HG02678 (cell line): ENCODE measurements around the gene ADARB2.

ENCODE experiments used
- ATAC-seq: cut with Tn5 transposase; IDR thresholded peaks from one replicate; pipeline ENCODE4 v1.9.1; 2021; ENCODE audit warnings: mild to moderate bottlenecking, moderate library complexity; ENCODE audit not compliant: unreplicated experiment

Gene ADARB2

GRCh38 chr10:1301143-1301542, 436.2 kb downstream of the ADARB2 start:
- no peak for ATAC-seq

DNA sequence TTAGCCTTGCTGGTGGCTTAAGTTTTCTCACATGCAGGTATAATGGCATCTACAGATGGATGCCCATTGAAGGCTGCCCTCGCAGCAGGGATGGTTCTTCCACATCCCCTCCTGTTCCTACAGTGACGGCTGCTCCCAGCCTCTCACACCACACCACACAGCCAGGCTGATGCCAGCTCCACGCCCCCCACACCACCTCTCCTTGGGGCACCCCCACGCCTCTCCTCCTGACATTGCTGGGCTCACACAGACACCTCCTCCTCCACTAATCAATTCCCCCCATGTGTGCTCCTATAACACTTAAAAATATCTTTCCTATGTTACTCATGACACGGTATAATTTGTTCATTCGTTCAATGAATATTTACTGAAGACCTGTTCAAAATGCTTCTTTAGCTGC, 437.1 kb downstream of the ADARB2 start:
- ATAC-seq: no peak

DNA sequence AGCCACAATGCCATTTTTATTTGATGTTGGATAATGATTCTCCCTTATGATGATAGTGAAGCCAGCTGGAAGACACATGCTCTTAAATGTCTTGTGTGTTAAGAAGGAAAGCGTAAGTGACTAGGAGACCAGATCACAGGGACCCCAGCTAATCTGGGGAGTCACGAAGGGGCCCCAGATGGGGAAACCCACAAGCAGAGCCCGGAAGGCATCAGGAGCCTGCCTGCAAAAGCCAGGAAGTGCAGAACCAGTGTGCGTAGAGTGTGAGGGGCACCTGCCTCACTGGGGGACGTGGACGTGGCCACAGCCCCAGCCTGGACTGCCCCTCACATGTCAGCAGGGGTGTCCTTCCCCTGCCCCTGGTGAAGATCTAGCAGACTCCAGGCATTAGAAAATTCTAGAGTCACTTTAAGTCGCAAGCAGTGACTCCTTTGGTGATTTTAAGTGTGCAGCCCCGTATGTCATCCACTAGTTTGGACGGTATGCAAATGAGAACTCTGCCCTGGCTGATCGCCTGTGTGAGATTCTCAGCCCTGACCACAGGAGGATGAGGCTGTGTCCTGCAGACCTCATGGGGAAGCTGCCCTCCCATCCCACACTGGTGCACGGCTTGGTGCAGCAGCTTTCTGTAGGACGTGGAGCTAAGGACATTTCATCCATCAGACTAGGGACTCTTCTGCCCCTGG, 438.1 kb downstream of the ADARB2 start:
- ATAC-seq: no peak

DNA sequence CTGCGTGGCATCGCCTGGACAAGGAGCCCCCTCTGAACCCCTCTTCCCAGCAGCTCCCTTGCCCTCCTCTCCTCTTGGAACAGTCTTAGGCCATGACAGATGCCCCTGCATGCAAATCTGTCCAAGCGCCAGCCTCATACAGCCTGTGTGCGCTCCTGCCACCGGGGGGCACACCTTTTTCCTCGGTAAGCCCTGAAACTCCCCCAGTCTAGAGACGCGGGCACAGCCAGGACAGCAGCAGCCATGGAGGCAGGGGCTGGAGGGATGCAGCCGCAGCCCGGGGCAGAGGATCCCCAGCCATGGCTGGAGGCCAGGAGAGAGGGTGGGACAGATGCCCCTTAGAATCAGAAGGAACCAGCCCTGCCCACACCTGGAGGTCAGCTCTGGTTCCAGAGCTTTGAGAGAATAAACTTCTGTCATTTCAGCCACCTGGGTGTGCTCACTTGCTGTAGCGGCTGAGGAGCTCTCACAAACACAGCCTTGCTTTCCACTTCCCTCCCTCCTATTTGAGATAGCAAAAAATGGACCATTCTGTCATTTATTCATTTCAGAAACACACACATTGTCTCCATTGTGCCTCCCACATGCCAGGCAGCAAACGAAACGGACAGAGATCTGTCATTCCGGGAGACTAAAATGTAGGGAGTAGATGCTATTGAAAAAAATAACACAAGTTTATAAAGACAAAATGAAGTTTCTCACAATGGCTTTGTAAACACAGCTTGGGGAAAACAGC, 439.6 kb downstream of the ADARB2 start:
- no peak for ATAC-seq

DNA sequence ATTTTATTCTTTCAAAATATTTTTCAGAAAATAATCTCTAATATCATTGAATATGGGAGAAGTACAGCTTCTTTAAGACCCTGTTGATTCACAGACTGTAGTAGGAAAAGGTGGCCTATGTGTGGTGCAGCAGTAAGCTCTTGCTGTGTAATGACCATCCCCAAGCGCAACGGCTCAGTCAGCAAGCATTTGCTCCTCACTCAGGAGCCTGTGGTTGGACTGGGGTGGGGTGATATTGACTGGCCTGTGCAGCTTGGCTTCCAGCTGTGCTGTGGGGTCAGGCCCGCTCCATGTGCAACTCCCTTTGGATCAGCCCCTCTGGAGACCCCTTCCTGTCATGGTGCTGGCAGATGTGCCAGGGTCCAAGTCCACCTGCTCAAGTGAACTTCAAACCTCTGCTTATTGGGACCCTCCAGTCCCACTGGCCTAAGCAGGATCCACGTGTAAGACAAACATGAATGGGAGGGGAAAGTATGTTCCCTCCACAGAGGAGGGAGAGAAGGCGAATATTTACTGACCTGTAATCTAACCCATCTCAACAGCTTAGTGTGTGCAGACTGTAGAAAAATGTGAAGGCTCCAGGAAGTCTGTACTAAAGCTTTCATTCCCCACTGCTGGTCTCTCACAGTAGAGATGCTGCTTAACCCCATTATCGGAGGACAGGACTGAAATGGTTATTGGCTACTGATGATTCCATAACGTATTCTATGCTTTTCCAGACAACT, 441.4 kb downstream of the ADARB2 start:
- ATAC-seq: no peak

DNA sequence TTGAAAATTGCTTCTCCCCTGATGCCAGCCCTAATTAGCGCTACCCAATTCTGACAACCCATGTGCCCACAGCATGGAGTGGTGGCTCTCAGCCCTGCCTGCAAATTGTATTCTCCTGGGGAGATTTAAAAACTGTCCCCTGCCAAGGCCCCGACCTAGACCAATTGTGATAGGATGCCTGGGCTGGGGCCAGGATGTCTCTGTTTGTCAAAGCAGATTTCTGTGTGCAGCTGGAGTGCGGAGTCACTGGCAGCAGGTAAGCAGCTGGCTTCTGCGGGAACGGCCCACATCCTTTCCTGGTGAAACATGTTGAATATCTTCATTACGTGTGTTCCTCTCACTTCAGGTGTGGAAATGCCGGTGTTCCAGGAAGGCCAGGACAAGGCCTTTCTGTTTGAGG, 442.6 kb downstream of the ADARB2 start:
- ATAC-seq: no peak

- ATAC-seq: no peak
Measured at GRCh38 chr10:1293636-1294435, 443.5 kb downstream of the ADARB2 start.

- ATAC-seq: no peak
Measured at GRCh38 chr10:1293157-1293556, 444.2 kb downstream of the ADARB2 start.

DNA sequence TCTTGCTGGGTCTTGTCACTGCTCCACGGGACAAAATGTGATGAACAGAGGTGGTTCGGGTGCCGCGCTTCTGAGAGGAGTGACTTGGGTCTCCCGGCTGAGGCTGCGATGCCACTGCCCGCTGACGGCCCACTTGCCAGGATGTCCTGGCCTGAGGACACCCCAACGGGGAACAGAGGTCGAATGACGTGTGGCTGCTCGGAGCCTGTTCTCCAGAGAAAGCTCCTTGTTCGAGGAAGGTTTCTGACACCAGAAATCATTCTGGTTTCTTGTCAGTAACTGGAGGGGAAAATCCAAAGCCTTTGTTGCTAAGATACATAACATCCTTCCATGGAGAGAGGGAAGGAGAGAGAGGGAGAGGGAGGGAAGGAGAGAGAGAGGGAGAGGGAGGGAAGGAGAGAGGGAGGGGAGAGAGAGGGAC, 444.7 kb downstream of the ADARB2 start:
- ATAC-seq: no peak

GRCh38 chr10:1291178-1292090, 445.9 kb downstream of the ADARB2 start:
- ATAC-seq: no peak

GRCh38 chr10:1290071-1290471, 447.3 kb downstream of the ADARB2 start:
- ATAC-seq: no peak

- no peak for ATAC-seq
Measured at GRCh38 chr10:1289591-1289990, 447.7 kb downstream of the ADARB2 start.

- ATAC-seq: no peak
Measured at GRCh38 chr10:1287971-1288401, 449.3 kb downstream of the ADARB2 start.

- ATAC-seq: no peak
Measured at GRCh38 chr10:1287487-1287886, 449.8 kb downstream of the ADARB2 start.

- no peak for ATAC-seq
Measured at GRCh38 chr10:1284076-1284475, 453.2 kb downstream of the ADARB2 start.

- no peak for ATAC-seq
Measured at GRCh38 chr10:1281405-1281782, 455.9 kb downstream of the ADARB2 start.

DNA sequence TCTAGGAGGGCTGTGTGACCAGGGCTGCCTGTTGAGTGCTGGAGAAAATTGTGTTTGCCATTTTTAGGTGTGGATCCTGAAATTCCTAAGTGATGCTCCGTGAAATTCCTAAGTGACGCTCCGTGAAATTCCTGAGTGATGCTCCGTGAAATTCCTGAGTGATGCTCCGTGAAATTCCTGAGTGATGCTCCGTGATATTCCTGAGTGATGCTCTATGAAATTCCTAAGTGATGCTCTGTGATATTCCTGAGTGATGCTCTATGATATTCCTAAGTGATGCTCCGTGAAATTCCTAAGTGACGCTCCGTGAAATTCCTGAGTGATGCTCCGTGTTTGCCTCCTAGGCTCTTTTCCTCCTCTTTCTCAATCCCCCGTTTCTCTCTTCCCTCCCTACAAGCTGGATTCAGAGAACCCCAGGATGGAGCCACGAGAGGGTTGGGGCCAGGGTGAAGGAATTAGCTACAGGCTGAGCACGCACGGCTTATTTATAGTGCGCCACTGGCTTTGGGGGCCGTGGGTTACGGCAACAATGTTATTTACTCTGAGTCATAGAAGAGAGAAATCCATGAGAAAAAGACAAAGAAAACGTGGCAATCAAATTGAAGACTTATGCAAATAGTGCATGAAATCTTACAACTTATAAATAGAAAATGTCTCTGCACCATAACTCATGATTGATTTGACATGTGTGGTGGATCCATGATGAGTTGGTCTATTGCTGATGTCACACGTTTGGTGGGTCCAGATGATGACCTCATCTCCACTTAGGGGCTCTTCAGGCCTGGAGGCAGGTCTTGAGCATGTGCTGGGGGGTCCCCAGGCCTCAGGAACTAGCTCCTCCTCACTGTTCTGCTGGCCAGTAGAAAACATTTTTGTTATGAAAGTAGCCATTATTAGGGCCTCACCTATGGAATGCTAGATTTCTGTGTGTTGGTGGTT, 456.6 kb downstream of the ADARB2 start:
- no peak for ATAC-seq

GRCh38 chr10:1278306-1278705, 459.0 kb downstream of the ADARB2 start:
- ATAC-seq: no peak
